Activated CD8-positive, alpha-beta memory T cell treated with anti-CD3 and anti-CD28 coated beads, Interleukin-2, amount 50 U/mL, for 4 hours (primary cell): ENCODE results near the gene SIX5.
"Not testable (repeated sequence)": the region's sequence is repeated elsewhere in the genome, so short reads cannot be mapped to it uniquely, and the experiment has no call there.

ENCODE experiments used
- DNase-seq: peaks from one replicate; pipeline ENCODE4 v3.0.0-alpha.2; 2020

SIX5 gene

DNA sequence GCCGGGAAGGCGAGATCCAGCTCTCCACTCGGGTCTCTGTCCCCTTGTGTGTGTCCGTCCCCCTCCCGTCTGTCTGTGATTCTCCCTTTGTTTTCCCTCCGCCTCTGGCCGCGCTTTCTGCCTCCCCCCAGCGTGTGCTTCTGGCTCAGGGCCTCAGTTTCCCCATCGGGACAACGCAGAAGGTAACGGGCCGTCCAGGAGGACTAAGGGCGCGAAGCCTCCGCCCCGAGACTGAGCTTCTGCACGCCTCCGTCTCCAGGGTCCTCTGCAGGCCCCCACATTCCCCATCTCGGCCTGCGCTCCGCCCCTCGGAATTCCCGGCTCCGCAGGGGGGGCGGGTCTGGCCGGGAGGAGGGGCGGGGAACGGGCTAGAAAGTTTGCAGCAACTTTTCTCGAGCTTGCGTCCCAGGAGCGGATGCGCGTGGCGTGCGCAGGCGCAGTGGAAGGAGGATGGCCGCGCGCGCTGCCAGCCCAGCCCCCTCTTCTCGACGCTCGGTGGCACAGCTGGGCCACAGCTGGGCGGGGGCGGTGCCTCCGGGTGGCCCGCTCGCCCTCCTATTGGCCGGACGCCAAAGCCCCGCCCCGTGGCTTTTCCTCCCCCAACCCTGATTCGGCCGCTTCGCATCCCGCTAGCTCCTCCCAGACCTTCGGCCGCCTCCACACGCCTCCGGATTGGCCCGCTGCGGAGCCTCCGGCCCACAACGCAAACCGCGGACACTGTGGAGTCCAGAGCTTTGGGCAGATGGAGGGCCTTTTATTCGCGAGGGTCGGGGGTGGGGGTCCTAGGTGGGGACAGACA, at the start of gene SIX5:
Gene SIX5, minus strand, starts transcription at position 269 of the 799 bp plus-strand sequence. CDS start 408 bp downstream, outside the sequence.
- DNase-seq: peak; percentile 91

GRCh38 chr19:45817725-45818301, 48.8 kb upstream of the SIX5 start:
- no peak for DNase-seq

- peak; percentile 98 for DNase-seq
These were observed 48.1 kb upstream of the SIX5 start for GRCh38 chr19:45817010-45817724.

GRCh38 chr19:45816236-45817009, 47.4 kb upstream of the SIX5 start:
- no peak for DNase-seq

DNA sequence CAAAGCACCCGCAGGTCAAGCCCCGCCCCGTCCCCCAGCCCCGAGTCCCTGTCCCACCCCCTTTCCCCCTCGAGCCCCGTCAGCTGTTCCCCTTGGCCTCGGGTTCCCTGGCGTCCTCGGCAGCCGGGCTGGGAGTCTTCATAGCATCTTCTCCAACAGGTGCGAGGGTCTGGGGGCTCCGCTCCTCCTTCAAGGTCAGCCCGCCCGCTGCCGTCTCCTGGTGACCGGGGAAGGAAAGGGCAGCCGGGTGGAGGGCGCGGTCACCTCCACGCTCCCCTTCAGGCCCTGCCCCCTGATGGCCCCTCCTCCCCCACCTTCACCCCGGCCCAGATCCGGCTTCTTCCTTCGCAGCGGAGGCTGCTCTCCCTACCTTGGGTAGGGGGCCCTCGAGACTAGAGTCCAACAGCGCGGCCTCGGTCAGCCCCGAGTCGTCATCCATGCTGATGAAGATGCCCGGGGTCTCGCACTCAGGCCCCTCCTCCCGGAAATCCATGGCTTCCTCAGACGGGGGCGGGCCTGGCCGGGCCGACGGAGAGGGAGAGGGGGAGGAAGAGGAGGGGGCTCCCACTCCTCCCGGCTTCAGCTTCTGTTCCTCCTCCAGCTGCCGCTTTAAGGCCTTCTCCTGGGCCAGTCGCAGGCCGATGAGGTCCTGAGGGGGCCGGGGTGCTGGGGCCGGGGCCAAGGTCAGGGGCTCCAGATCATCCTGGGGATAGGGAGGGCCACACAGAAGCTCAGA, 46.6 kb upstream of the SIX5 start:
- no peak for DNase-seq

- no peak for DNase-seq
These were observed 45.9 kb upstream of the SIX5 start, which contains the start of gene RSPH6A for GRCh38 chr19:45814851-45815480. TSS of gene RSPH6A (minus strand) at chr19:45815308. CDS start at chr19:45815176, 132 bp downstream.

DNA sequence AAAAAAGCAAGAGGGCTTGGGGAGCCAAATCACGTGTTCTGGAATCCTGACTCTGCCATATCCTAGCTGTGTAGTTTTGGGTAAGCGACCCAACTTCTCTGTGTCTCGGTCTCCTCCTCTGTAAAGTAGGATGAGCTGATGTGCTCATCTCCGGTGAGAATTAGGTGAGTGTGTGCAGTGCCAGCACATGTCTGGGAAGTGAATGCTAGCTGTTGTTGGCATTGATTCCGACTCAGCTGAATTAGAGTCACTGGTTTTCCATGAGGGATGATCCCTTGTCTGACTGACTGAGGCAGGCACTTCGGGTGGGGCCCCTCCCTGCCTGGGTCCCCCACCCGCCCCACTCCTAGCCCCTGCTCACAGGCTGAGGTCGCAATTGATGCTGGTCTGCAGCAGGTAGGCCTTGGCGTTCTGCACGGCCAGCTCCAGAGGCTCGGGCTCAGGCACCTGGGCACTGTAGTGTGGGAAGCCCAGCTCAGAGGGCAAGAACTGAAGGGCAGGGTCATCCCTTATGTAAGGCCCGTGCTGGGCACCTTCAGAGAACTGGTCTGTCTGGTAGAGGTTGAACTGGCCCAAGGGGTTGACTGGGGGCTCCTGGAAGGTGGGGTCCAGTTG, 45.2 kb upstream of the SIX5 start:
- DNase-seq: no peak

DNA sequence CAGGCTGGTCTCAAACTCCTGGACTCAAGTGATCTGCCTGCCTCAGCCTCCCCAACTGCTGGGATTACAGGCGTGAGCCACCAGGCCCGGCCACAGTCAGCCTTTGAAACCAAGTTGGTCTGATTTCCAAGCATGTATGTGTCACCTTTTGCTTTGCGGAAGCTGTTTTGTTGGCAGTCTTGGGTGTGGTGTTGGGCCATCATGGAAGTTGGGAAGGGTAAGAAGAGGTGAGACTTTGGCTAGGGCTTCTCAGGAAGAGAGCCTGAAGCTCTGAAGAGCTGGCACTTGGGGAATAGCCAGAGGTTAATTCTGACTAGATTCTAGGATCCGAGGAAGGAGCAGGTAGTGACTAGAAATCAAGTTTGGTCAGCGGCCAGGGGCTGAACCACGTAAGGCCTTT, 43.2 kb upstream of the SIX5 start:
- DNase-seq: no peak

GRCh38 chr19:45809643-45810159, 40.6 kb upstream of the SIX5 start:
- DNase-seq: no peak

- no peak for DNase-seq
These were observed 36.7 kb upstream of the SIX5 start for GRCh38 chr19:45805719-45806118.

DNA sequence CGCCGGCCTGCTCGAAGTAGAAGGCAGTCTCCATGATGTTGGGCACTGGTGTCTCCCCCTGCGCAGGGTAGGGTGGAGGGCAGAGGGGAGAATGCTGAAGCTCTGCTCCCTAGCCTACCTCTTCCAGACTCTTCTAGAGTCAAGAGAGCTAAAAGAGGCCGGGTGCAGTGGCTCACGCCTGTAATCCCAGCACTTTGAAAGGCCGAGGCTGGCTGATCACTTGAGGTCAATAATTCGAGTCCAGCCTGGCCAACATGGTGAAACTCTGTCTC, 35.8 kb upstream of the SIX5 start:
- DNase-seq: no peak

- DNase-seq: no peak
These were observed 35.3 kb upstream of the SIX5 start for GRCh38 chr19:45804140-45804958.

GRCh38 chr19:45801603-45802175, 32.6 kb upstream of the SIX5 start:
- DNase-seq: no peak

- DNase-seq: no peak
These were observed 31.1 kb upstream of the SIX5 start for GRCh38 chr19:45800070-45800553.

- DNase-seq: not testable (repeated sequence)
These were observed 30.5 kb upstream of the SIX5 start for GRCh38 chr19:45799541-45799940.

- peak; percentile 66 for DNase-seq
These were observed 30.0 kb upstream of the SIX5 start for GRCh38 chr19:45798995-45799517.

GRCh38 chr19:45794627-45795026, 25.6 kb upstream of the SIX5 start:
- no peak for DNase-seq

- no peak for DNase-seq
These were observed 24.8 kb upstream of the SIX5 start for GRCh38 chr19:45793876-45794275.

DNA sequence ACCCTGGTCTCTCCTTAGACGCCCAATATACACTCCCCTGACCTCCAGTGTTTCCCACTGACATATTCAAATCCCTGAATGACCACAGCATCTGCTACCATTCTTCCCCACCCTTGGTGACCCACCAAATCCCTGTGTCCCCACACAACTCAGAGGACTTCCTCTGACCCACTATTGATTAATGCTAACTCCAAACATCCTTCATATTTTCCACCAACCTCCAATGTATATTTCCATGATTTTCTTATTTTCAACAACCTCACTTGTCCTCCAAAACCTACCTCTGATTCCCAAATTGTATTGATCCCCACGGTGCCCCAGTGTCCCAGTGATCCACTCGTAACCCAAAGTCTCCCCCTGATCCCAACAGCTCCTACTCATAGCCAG, 24.1 kb upstream of the SIX5 start:
- DNase-seq: no peak
